Fibroblast of pulmonary artery (primary cell): ENCODE measurements around the gene GTPBP3.
A peak's percentile ranks its signal among the peaks of the same experiment; 100 is the strongest.

Experiments
- DNase-seq: peaks from one replicate; pipeline ENCODE4 v3.0.0-alpha.2; 2010; ENCODE audit warnings: low read depth
- H3K4me3 ChIP-seq: replicated peaks from 2 replicates; pipeline ENCODE4 v1.5.1; 2011; ENCODE audit warnings: low read depth, mild to moderate bottlenecking, control low read depth, low read length, moderate library complexity
- CTCF ChIP-seq: IDR thresholded peaks from 2 replicates; pipeline ENCODE4 v1.5.1; 2011; ENCODE audit warnings: mild to moderate bottlenecking, control low read depth, low read length, inconsistent platforms; ENCODE audit errors: missing control alignments

The GTPBP3 gene

DNA sequence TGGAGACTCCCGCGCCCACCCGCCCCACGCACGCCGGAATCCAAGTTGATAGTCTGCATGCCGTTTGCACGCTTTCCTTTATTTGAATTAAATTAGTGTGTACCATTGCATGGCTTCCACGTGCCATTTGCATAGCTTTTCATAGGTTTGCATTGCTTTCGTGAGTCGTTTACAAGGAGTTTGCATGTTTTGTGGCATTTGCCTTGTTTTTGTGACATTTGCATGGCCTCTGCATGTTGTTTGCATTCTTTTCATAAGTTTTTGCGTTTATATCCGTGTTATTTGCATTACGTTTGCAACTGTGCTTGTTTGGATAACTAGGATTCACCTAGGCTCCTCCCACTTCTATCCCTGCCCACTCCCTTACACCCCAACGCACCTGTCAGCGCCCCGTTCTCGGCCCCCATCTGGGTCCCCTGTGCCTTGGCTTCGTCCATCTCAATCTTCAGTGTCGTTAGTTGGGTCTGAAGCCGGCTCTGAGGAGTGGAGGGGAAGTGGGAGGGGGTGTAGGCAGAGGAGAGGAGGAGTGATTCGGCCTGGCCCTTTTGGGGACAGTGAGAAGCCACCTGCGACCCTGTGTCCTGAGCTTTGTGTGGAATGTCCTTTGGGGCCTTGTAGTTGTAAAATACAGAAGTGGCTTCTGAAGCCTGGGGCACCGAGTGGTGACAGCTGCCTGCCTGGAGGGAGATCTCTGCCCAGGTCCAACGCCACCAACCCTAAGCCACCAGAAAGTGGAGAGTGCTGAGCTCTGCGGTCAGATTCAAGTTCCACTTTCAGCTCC, 54.2 kb downstream of the GTPBP3 start:
- no peak for TF ChIP-seq CTCF
- no peak for DNase-seq
- H3K4me3 ChIP-seq, result peak overlapping the region; percentile 31
